ENCODE results near the gene PYCARD.

DNA sequence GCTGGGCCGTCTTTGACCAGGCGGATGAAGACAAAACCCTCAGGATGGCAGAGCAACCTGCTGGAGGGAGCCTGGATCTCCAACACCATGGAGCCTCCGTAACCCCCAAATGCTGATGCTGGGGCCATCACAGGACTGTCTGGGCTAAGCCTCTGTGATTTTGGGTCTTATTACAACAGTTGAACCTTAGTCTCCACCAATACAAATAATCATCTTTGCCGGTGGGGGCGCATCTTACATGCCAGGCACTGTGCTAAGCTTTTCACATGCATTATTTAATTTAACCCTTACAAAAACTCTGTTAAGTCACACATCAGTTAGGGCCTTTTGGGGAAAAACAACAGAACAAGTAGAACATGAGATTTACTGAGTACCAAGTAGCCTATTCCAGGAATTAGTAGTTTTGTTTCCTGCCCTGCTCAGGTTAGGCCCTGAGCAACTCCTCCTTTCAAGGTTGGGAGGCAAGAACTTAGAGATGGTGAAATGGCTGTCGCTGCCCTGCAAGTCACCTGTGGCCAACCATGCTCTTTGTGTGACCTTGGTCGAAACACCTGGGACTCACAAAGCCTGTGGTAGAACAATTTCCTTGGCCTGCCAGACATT is 48.3 kb upstream of the PYCARD start:
- TF ChIP-seq, protein P1, sequence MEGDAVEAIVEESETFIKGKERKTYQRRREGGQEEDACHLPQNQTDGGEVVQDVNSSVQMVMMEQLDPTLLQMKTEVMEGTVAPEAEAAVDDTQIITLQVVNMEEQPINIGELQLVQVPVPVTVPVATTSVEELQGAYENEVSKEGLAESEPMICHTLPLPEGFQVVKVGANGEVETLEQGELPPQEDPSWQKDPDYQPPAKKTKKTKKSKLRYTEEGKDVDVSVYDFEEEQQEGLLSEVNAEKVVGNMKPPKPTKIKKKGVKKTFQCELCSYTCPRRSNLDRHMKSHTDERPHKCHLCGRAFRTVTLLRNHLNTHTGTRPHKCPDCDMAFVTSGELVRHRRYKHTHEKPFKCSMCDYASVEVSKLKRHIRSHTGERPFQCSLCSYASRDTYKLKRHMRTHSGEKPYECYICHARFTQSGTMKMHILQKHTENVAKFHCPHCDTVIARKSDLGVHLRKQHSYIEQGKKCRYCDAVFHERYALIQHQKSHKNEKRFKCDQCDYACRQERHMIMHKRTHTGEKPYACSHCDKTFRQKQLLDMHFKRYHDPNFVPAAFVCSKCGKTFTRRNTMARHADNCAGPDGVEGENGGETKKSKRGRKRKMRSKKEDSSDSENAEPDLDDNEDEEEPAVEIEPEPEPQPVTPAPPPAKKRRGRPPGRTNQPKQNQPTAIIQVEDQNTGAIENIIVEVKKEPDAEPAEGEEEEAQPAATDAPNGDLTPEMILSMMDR (IDR thresholded peaks at IDR 0.05 in 2 of 3, conservative IDR thresholded peaks at IDR 0.05 in 1 of 3; ENCODE audit: control insufficient read depth in 2 of 3, extremely low read depth in 1 of 3, insufficient read depth in 1 of 3, low read depth in 3 of 3, low read length in 3 of 3): no peak
- TF ChIP-seq, protein P2, sequence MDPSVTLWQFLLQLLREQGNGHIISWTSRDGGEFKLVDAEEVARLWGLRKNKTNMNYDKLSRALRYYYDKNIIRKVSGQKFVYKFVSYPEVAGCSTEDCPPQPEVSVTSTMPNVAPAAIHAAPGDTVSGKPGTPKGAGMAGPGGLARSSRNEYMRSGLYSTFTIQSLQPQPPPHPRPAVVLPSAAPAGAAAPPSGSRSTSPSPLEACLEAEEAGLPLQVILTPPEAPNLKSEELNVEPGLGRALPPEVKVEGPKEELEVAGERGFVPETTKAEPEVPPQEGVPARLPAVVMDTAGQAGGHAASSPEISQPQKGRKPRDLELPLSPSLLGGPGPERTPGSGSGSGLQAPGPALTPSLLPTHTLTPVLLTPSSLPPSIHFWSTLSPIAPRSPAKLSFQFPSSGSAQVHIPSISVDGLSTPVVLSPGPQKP (IDR thresholded peaks at IDR 0.05; ENCODE audit: low read depth, low read length): no peak
- TF ChIP-seq HCFC1 (IDR thresholded peaks at IDR 0.05; ENCODE audit: low read length): no peak
- no peak for TF ChIP-seq STAT3 (IDR thresholded peaks at IDR 0.05; ENCODE audit: low read depth, low read length)
- TF ChIP-seq, protein P3, sequence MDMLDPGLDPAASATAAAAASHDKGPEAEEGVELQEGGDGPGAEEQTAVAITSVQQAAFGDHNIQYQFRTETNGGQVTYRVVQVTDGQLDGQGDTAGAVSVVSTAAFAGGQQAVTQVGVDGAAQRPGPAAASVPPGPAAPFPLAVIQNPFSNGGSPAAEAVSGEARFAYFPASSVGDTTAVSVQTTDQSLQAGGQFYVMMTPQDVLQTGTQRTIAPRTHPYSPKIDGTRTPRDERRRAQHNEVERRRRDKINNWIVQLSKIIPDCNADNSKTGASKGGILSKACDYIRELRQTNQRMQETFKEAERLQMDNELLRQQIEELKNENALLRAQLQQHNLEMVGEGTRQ (IDR thresholded peaks at IDR 0.05; ENCODE audit: borderline replicate concordance, low read depth, low read length): no peak
- no peak for TF ChIP-seq POLR2A (IDR thresholded peaks at IDR 0.05; ENCODE audit: low read depth, low read length)
- no peak for TF ChIP-seq RBBP5 (conservative IDR thresholded peaks at IDR 0.05)
- no peak for TF ChIP-seq YY1 (IDR thresholded peaks at IDR 0.05; ENCODE audit: low read depth, low read length)
- no peak for TF ChIP-seq NRF1 (conservative IDR thresholded peaks at IDR 0.05; ENCODE audit: low read depth, low read length)
- TF ChIP-seq EZH2 (IDR thresholded peaks at IDR 0.05; ENCODE audit: borderline replicate concordance, control insufficient read depth, low read depth, low read length): no peak
